HG02840 (cell line): Measurements from ENCODE around the gene STUM.

Experiments
- ATAC-seq: cut with Tn5 transposase; IDR thresholded peaks from one replicate; pipeline ENCODE4 v1.9.1; 2021; ENCODE audit warnings: mild to moderate bottlenecking, moderate library complexity, moderate number of reproducible peaks; ENCODE audit not compliant: unreplicated experiment, low FRiP score

Gene STUM

DNA sequence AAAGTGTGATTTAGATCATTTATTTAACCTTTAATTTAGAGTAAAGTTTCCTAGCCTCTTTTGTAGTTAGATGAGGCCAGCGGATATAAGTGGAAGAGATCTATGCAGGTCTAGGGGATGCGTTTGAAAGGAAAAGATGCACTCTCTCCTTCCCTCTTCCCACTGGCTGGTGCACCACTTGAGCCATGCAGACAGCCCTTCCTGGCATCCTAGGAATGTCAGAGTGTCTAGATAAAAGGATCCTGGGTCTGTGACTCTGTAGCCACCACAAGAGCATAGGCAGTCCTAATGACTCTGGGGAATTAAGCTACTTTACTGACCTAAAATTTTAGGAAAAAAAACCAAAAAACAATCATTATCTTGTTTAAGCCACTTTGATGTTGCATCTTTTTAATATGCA is 16.0 kb upstream of the STUM start:
- no peak for ATAC-seq

DNA sequence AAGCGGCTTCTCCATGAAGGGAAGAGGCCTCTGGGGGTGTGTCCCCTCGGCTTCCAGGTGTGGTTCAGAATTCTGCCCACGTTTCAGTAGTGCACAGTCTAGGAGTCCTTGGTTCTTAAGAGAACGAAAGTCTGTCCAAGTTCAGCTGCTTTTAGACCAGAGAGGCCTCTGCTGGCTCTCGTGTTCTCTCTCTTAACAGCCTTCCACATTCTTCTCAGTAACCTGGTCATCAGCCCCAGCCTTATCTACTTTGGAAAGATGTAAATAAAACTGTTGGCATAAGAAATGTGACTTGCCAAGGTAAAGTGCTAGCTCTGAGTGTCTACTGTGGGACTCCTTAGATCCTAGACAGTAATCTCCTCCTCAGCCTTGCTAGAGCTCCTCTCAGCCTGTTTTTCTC is 15.3 kb upstream of the STUM start:
- no peak for ATAC-seq

GRCh38 chr1:226534098-226534497 is 14.5 kb upstream of the STUM start:
- ATAC-seq, result no peak

DNA sequence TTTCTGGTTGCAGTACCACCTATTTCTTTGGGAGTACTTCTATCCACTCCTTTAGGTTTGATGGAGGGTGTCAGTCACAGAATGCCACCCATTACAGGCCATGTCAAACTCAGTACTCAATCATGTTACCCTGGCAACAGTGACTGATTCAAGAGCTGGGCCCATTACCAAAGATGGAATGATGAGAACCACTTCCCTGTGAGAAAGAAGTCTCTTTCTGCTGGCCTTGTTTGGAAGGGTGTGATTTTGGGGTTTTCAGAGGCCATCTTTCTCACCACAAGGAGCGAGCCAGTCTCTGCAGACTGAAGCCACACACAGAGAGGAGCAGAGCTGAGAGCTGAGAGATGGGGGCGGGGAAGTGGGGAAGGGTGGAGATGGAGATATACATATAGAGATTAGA is 13.9 kb upstream of the STUM start:
- no peak for ATAC-seq

- ATAC-seq, result no peak
These were observed 12.9 kb upstream of the STUM start for GRCh38 chr1:226535666-226536065.

DNA sequence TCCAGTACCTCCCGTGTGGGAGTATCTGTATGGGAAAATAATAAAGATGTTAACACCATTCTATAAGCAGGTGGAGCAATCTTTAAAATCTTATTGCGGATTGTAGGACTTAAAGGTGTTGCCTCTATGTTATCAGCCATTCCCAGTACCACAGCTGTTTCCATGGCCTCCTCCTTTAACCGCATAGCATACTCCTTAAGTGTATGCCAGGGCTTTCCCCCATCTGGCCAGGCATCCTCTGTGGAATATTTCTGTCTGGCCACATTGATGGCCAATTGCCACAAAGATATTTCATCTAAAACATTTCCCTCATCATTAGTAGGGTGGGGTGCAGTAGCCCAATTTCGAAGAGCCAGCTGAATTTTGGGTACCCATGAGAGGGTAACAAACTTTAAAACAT is 7.3 kb upstream of the STUM start:
- no peak for ATAC-seq

DNA sequence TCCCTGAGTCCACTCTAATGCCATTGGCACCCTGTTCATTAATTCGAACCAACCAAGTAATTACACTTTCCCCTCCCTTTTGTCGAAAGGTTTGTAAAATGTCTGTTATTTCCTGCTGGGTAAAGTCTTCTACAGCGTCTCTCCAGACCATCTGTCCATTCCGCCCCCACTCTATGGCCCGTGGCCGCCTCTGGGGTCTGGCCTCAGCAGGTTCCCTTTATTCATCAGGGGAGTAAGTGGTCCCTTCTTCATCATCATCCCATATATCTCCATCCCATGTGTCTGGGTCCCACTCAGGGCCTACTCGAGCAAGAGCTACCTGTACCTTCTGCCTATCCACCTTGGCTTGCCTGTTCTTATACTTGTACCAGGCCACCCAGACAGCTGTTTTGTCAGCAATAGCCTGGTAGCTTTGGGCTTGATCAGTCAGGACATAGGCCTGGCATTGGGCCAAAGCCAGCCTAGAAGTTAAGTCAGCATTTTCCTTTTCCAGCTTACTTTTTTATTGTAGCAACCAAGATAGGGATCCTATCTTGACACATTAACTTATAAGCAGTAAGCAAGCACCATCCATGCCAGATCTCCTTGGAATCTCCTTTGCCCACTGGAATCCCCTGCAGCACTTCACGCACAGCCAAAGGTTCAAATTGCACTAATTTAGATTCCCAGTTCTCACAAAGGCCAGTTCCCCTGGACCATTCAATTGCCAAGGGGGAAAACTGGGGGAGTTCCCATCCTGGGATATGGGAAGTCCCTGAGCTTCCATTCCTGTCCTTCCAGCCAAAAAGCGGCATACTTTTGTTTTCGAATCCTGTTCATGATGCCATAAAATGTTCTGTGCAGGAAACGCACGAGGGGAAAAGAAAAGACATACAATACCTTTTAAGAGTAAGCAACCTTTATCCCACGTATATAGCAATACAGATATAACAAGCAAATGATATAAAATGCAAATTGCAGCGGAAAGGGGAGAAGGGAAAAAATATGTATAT is 6.6 kb upstream of the STUM start:
- no peak for ATAC-seq

- no peak for ATAC-seq
These were observed 5.9 kb upstream of the STUM start for GRCh38 chr1:226542623-226543103.

DNA sequence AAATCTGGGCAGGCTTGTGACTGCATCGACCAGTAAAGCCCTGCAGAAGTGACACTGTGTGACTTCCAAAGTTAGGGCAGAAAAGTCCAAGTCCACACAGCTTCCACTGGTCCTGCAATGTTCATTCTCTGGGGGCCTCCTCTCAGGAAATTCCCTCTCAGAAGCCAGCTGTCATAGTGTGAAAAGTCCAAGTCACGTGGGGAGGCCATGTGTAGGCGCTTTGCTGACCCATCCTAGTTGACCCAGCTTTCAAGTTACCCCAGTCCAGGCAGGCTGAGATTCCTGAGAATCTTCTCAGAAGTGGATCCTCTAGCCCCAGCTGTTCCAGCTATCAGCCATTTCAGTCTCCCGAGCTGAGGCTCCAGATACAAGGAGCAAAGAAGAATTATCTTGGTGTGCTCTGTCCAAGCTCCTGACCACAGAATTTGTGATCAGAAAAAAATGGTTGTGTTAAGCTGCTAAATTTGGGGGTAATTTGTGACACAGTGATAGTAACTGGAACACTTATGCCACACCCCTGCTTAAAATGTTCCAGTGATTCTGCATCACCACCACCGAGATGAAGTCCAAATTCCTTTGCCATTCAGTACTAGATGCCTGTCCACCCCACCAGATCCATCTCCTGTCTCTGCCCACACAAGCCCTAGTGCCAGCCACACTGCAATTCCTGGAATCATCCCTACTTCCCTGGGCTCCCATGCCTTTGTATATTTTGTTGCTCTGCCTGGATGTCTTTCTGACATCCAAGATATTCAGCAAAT is 2.5 kb upstream of the STUM start:
- no peak for ATAC-seq

- no peak for ATAC-seq
These were observed 1.6 kb upstream of the STUM start for GRCh38 chr1:226546926-226547325.

- ATAC-seq, result no peak
These were observed 791 bp upstream of the STUM start for GRCh38 chr1:226547754-226548191.

GRCh38 chr1:226549094-226549936 is 751 bp downstream of the STUM start:
- ATAC-seq, result no peak

DNA sequence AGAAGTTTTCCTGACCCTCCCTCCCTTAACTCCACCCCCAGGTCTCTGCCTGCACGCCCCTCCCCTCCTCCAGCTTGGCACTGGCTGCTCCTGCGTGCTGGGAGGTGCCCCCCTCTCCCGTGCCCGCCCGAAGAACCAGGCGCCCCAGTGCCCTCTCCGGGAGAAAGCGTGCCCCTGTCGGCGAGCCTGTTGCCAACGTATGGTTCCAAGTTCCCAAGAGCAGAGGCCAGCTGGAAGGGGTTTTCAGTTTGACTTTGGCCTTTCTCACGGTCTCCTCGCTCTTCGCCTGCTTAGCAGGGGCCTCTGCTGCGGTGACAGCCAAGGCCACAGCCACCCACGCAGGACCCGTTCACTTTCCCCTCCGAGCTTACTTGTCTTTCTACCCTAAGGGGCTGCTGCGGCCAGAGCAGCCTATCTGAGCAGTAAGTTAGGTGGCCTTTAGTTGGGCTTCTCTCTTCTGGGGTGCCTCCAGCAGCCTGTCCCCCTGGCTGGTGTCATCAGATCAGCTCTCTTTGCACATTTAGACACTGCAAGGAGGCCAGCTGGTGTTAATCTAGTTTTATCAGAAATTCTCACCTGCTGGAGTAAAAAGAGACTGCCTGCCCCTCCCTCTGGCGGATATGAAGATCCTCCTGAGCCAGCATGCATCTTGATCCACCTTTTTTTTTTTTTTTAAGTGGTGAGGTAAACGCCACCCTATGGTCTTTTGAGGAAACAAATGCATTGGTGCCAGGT is 1.5 kb downstream of the STUM start:
- ATAC-seq, result no peak

DNA sequence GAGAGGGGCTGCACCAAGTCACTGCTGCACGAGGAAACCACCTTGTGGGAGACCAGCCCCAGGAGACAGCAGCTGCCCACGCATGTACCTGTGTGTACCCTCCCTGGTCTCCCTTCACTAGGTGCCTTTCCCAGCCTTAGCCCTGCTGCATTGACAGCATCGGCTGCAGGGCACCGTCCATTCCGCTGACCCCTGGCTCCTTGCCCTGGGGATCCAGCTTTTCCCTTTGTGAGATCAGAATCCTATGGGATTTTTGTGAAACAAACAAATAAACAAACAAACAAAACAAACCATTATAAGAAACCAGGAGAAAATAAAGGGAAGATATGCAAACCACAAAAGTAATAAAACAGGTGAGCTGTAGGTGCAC is 2.1 kb downstream of the STUM start:
- ATAC-seq, result no peak

- ATAC-seq, result no peak
These were observed 2.7 kb downstream of the STUM start for GRCh38 chr1:226551299-226551698.

DNA sequence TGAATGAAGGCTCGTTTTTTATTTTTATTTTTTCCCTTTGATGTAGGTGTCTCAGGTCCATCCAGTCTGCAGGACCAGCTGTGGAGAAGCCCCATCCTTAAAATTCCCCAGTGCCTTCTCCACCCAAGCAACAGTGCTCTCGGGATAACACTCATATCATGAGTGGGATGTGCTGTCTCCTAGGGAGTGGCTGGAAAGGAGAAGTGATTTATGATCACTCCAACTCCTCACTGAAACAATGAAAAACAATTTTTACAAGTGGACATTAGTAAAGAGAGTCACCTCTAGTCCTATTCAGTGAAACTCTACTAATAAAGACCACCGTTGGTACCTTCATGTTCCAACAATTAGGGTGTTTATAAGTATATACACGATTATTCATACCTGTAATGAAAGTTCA is 3.5 kb downstream of the STUM start:
- no peak for ATAC-seq

DNA sequence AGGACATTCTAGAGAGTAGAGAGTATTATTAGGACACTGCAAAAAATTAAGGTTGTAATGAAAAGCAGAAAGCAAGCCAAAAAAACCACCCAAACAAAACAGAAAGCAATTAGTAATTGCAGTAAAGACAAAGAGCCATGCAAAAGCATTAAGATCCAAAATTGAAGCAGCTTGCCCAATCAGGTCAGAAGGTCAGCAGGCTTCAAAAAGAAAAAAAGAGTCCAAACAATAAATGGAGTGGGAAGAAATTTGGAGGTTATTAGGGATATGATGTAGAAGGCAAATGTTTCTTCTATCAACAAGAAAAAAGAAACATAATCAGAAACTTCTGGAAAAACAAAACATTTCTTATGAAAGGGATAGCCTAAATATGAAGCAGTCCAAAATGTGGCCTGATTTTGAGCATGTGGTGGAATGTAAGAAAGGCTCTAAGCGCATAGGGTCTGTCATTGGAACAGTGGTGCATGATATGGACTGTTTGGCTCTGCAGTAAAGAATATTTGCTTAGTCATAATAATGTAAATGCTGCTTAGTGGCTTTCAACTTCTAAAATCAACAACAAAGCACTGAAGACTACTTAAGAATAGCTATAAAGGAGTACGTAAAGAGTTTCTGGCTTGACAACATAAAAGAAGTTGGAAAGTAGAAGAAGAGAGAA is 4.8 kb downstream of the STUM start:
- ATAC-seq, result no peak

DNA sequence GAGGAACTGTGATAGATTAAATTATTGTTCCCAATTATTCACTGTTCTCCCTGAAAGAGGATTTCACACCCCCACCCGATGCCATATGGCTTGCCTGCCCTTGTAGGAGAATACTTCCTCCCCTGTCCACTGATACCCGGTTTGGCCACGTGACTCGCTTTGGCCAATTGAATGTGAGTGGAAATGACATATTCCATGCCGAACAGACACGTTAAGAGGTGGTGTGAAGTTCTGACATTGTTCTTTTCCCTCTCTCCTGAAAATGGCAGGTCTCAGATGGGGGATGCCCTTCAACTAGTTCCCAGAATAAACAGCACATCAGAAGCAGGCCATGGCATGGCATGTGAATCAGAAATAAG is 5.3 kb downstream of the STUM start:
- no peak for ATAC-seq

GRCh38 chr1:226555092-226555491 is 6.5 kb downstream of the STUM start:
- no peak for ATAC-seq
